CD1c-positive myeloid dendritic cell (primary cell): Measurements from ENCODE around the gene MRPS9.

ENCODE experiments used
- DNase-seq: peaks from one replicate; pipeline ENCODE4 v3.0.0-alpha.2; 2016; ENCODE audit errors: extremely low spot score

MRPS9 gene

GRCh38 chr2:105037572-105038382 is at the start of gene MRPS9:
TSS of gene MRPS9 (plus strand) at chr2:105038069. CDS start at chr2:105038093, 24 bp downstream.
- DNase-seq, result peak; percentile 98

GRCh38 chr2:105005181-105005951 is 32.5 kb upstream of the MRPS9 start:
- DNase-seq, result no peak

GRCh38 chr2:105007367-105007766 is 30.5 kb upstream of the MRPS9 start:
- no peak for DNase-seq

GRCh38 chr2:105032476-105032875 is 5.4 kb upstream of the MRPS9 start:
- DNase-seq, result no peak

- DNase-seq, result no peak
Measured at GRCh38 chr2:105034170-105034569, 3.7 kb upstream of the MRPS9 start.

GRCh38 chr2:105038383-105039061 is 653 bp downstream of the MRPS9 start:
- no peak for DNase-seq

GRCh38 chr2:105039559-105039958 is 1.7 kb downstream of the MRPS9 start:
- DNase-seq, result no peak

- no peak for DNase-seq
Measured at GRCh38 chr2:105042189-105042588, 4.3 kb downstream of the MRPS9 start.

GRCh38 chr2:105052773-105053172 is 14.9 kb downstream of the MRPS9 start:
- DNase-seq, result no peak

GRCh38 chr2:105055613-105056012 is 17.7 kb downstream of the MRPS9 start:
- no peak for DNase-seq

- DNase-seq, result no peak
Measured at GRCh38 chr2:105056245-105056644, 18.4 kb downstream of the MRPS9 start.

GRCh38 chr2:105057005-105057404 is 19.1 kb downstream of the MRPS9 start:
- no peak for DNase-seq

GRCh38 chr2:105061560-105061959 is 23.7 kb downstream of the MRPS9 start:
- DNase-seq, result no peak

- no peak for DNase-seq
Measured at GRCh38 chr2:105062158-105062557, 24.3 kb downstream of the MRPS9 start.

GRCh38 chr2:105068387-105068786 is 30.5 kb downstream of the MRPS9 start:
- no peak for DNase-seq

- DNase-seq, result no peak
Measured at GRCh38 chr2:105068875-105069274, 31.0 kb downstream of the MRPS9 start.

- DNase-seq, result no peak
Measured at GRCh38 chr2:105070010-105070865, 32.4 kb downstream of the MRPS9 start.

- DNase-seq, result no peak
Measured at GRCh38 chr2:105071379-105071778, 33.5 kb downstream of the MRPS9 start.

GRCh38 chr2:105072039-105072438 is 34.2 kb downstream of the MRPS9 start:
- DNase-seq, result no peak

GRCh38 chr2:105073591-105073990 is 35.7 kb downstream of the MRPS9 start:
- no peak for DNase-seq

GRCh38 chr2:105076121-105076520 is 38.3 kb downstream of the MRPS9 start:
- DNase-seq, result no peak
